Adipocyte (in vitro differentiated cells): ENCODE data around the gene ENSA.
"Not testable (repeated sequence)": the region's sequence is repeated elsewhere in the genome, so short reads cannot be mapped to it uniquely, and the experiment has no call there.

ENCODE experiments used
- DNase-seq: peaks from one replicate; pipeline ENCODE4 v3.0.0-alpha.2; 2015; ENCODE audit warnings: low read depth
- H3K27me3 ChIP-seq: replicated peaks from 2 replicates; pipeline ENCODE4 v1.7.0; 2013; ENCODE audit warnings: mild to moderate bottlenecking, low read length, moderate library complexity; ENCODE audit not compliant: control insufficient read depth, insufficient read depth
- H3K36me3 ChIP-seq: 2 replicates; pipeline ENCODE4 v1.7.0; 2013; ENCODE audit warnings: low read length, mild to moderate bottlenecking, moderate library complexity; ENCODE audit not compliant: control insufficient read depth, insufficient read depth, severe bottlenecking
- H3K4me1 ChIP-seq: 2 replicates; pipeline ENCODE4 v1.7.0; 2013; ENCODE audit warnings: mild to moderate bottlenecking, low read length, moderate library complexity; ENCODE audit not compliant: control insufficient read depth, insufficient read depth
- H3K4me3 ChIP-seq: 2 replicates; pipeline ENCODE4 v1.7.0; 2013; ENCODE audit warnings: mild to moderate bottlenecking, low read length, moderate library complexity
- H3K9ac ChIP-seq: 2 replicates; pipeline ENCODE4 v1.7.0; 2013; ENCODE audit warnings: mild to moderate bottlenecking, low read length, moderate library complexity
- H3K9me3 ChIP-seq: 2 replicates; pipeline ENCODE4 v1.7.0; 2013; ENCODE audit warnings: mild to moderate bottlenecking, low read length, moderate library complexity; ENCODE audit not compliant: control insufficient read depth

Gene ENSA

GRCh38 chr1:150629115-150629928 is at the start of gene ENSA:
Gene ENSA (minus strand): TSS chr1:150629612. CDS start chr1:150629470, 142 bp downstream.
- peak within 1 kb of the TSS; percentile 89 for H3K9ac ChIP-seq
- H3K9me3 ChIP-seq, result no peaks in the 10 kb centered on the region
- H3K27me3 ChIP-seq, result no peaks in the 10 kb centered on the region
- DNase-seq, result peak; percentile 100
- peaks cover 28% of the 10 kb centered on the region for H3K36me3 ChIP-seq
- peak within 1 kb of the TSS; percentile 95 for H3K4me3 ChIP-seq
- H3K4me1 ChIP-seq, result peaks cover 15% of the 10 kb centered on the region

- no peaks in the 10 kb centered on the region for H3K36me3 ChIP-seq
- H3K9me3 ChIP-seq, result no peaks in the 10 kb centered on the region
- no peak for DNase-seq
- H3K9ac ChIP-seq, result no peak overlapping the region
- H3K27me3 ChIP-seq, result no peaks in the 10 kb centered on the region
- H3K4me1 ChIP-seq, result no peaks in the 10 kb centered on the region
- no peak overlapping the region for H3K4me3 ChIP-seq
These were observed 49.6 kb upstream of the ENSA start for GRCh38 chr1:150678988-150679387.

- H3K4me3 ChIP-seq, result no peak overlapping the region
- no peak overlapping the region for H3K9ac ChIP-seq
- H3K9me3 ChIP-seq, result no peaks in the 10 kb centered on the region
- no peaks in the 10 kb centered on the region for H3K4me1 ChIP-seq
- H3K27me3 ChIP-seq, result no peaks in the 10 kb centered on the region
- no peaks in the 10 kb centered on the region for H3K36me3 ChIP-seq
- DNase-seq, result no peak
These were observed 45.5 kb upstream of the ENSA start for GRCh38 chr1:150674881-150675280.

GRCh38 chr1:150663321-150663720 is 33.9 kb upstream of the ENSA start:
- Histone ChIP-seq H3K27me3 (no peaks in the 10 kb centered on the region), H3K9ac (no peak overlapping the region), H3K4me3 (no peak overlapping the region), H3K9me3 (no peaks in the 10 kb centered on the region), H3K36me3 (peaks cover 20% of the 10 kb centered on the region), H3K4me1 (peaks cover 11% of the 10 kb centered on the region)
- no peak for DNase-seq

- Histone ChIP-seq H3K36me3 (peaks cover 24% of the 10 kb centered on the region), H3K9me3 (no peaks in the 10 kb centered on the region), H3K4me3 (no peak overlapping the region), H3K27me3 (no peaks in the 10 kb centered on the region), H3K4me1 (peaks cover 8% of the 10 kb centered on the region), H3K9ac (no peak overlapping the region)
- no peak for DNase-seq
These were observed 33.4 kb upstream of the ENSA start for GRCh38 chr1:150662811-150663210.

- Histone ChIP-seq H3K4me3 (no peak overlapping the region), H3K4me1 (no peaks in the 10 kb centered on the region), H3K9me3 (no peaks in the 10 kb centered on the region), H3K36me3 (peaks cover 24% of the 10 kb centered on the region), H3K9ac (no peak overlapping the region), H3K27me3 (no peaks in the 10 kb centered on the region)
- no peak for DNase-seq
These were observed 31.7 kb upstream of the ENSA start for GRCh38 chr1:150661156-150661555.

GRCh38 chr1:150660584-150660983 is 31.2 kb upstream of the ENSA start:
- no peaks in the 10 kb centered on the region for H3K4me1 ChIP-seq

GRCh38 chr1:150657064-150657463 is 27.7 kb upstream of the ENSA start:
- peaks cover 24% of the 10 kb centered on the region for H3K36me3 ChIP-seq
- not testable (repeated sequence) for H3K9ac ChIP-seq, H3K4me3 ChIP-seq, H3K27me3 ChIP-seq, DNase-seq, H3K9me3 ChIP-seq, H3K4me1 ChIP-seq

More at GRCh38 chr1:150660584-150660983, 31.2 kb upstream of the ENSA start:
- no peaks in the 10 kb centered on the region for H3K9me3 ChIP-seq
- H3K9ac ChIP-seq, result no peak overlapping the region
- no peaks in the 10 kb centered on the region for H3K27me3 ChIP-seq
- peaks cover 24% of the 10 kb centered on the region for H3K36me3 ChIP-seq
- DNase-seq, result no peak
- H3K4me3 ChIP-seq, result no peak overlapping the region

GRCh38 chr1:150654635-150655034 is 25.2 kb upstream of the ENSA start:
- DNase-seq, H3K4me3 ChIP-seq, H3K9me3 ChIP-seq, H3K9ac ChIP-seq, H3K27me3 ChIP-seq, H3K36me3 ChIP-seq, H3K4me1 ChIP-seq: not testable (repeated sequence)

GRCh38 chr1:150650193-150650592 is 20.8 kb upstream of the ENSA start:
- no peaks in the 10 kb centered on the region for H3K27me3 ChIP-seq
- H3K36me3 ChIP-seq, result peaks cover 20% of the 10 kb centered on the region
- H3K4me1 ChIP-seq, result no peaks in the 10 kb centered on the region
- H3K4me3 ChIP-seq, result no peak overlapping the region
- H3K9me3 ChIP-seq, result no peaks in the 10 kb centered on the region
- DNase-seq, result no peak
- no peak overlapping the region for H3K9ac ChIP-seq

- Histone ChIP-seq H3K27me3 (no peaks in the 10 kb centered on the region), H3K4me3 (no peak overlapping the region), H3K36me3 (peaks cover 20% of the 10 kb centered on the region), H3K9ac (no peak overlapping the region), H3K9me3 (no peaks in the 10 kb centered on the region), H3K4me1 (no peaks in the 10 kb centered on the region)
- DNase-seq, result no peak
These were observed 20.1 kb upstream of the ENSA start for GRCh38 chr1:150649441-150650075.
